ENCODE data around the gene KIF25.

Gene KIF25

DNA sequence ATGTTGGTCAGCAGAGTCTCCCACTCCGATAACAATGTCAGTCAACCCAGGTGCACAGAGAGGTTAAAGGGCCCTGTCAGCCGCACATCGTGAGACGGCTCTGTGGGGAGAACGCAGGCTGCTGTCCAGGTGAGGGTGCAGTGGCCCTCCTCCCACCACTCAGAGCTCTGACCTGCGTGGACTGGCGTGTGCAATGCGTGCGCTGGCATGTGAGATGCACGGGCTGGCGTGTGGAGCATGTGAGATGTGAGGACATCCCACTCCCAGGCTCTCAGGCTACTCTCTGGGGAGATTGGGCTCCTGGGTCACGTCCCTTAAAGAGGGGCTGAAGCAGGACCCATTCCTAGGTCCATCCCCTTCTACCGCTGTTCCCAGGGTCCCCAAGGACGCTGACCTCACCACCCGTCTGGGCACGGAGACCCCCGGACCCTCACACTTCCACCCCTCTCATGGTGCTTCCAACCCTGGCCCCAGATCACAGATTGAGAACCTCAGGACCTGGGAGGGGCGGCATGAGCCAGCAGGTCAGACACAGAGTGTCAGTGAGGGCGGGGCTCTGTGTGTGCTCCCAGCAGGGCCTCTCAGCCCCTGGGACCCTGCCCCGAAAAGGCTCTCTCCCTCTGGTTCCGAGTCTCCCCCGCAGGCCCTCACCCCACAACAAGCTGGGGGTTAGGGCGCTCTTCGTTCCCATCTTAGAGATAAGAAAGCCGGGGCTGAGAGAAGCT, 90.1 kb downstream of the KIF25 start:
- DNase-seq (ENCODE audit: low read depth in 3 of 3): no peak

DNA sequence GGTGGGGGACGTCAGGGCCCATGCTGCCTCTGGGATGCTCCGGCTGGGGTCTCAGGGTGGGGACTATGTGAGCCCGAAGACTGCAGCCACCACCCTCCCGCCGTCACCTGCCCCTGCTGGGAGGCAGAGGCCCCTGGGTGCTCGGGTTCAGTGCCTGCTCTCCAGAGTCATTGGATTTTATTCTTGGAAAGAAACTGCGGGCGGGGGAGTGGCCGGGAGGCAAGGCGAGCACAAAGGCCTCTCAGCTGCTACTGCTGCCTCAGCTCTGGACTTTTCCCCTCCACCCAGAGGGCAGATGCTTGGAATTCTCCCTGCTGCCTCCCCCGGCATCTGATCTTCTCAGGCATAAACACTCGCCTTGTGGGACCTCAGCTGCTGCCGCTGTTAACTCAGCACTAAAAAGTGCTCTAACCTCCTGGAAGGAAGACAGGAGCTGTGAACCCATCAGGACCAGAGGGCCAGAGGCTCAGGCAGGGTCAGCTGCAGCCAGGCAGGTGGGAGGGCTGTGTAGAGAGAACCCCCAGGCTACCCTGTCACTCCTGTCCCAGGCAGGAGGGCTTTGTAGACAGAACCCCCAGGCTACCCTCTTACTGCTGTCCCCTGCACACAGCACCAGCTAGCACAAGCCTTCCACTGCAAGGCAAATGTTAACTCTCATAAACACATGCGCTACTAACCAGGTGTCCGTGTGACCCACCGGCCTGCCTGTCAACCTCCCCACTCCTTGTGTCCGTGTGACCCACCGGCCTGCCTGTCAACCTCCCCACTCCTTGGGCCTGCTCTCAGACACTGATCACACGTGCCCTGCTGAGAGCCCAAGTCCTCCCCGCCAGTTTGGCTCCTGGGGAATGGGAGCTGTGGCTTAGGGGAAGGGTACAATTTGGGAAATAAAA, 90.9 kb downstream of the KIF25 start:
- DNase-seq (ENCODE audit: low read depth in 3 of 3): no peak

DNA sequence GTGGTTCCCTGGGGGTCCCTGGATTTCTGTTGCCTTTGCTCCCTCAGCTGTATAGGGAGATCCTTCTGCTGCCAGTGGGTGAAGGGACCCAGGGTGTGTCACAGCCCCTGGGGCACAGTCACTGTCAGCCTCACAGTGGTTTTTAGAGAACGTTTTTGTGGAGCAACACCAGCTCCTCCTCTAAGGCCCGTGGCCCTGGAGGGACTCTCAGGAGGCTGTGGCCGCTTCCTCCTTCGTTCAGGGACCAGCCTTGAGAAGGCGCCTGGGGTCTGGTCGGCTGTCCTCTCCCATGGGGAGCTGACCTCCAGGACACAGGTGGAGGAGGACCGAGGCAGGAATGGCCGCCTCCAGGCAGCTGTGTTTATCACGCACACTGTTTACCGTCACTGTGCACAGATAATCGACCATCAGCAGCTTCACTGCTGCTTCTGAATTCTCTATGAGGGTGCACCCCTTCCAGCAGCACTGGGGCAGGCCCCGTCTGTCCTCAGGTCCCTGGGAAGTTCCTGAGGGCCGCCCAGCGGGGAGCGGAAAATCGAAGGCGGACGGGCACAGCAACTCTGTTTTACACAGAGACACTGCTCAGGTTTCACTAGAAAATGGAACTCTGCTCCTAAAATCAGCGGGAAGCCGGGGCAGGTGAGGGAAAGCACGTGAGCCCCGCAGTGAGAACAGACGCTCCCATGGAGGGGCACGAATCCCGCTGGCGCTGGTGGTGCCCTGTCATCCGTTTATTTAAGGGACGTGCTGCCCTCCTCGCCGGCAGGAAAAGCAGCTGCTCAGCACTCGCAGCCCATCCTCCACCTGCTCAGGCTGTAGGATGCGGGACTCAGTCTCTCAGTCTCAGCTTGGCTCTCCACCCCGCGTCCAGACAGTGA, 92.0 kb downstream of the KIF25 start:
- DNase-seq (ENCODE audit: low read depth in 3 of 3): no peak

- no peak for DNase-seq (ENCODE audit: low read depth in 3 of 3)
These were observed 92.7 kb downstream of the KIF25 start for GRCh38 chr6:168090064-168090690.

- no peak for DNase-seq (ENCODE audit: low read depth in 3 of 3)
These were observed 93.2 kb downstream of the KIF25 start for GRCh38 chr6:168090706-168091105.

DNA sequence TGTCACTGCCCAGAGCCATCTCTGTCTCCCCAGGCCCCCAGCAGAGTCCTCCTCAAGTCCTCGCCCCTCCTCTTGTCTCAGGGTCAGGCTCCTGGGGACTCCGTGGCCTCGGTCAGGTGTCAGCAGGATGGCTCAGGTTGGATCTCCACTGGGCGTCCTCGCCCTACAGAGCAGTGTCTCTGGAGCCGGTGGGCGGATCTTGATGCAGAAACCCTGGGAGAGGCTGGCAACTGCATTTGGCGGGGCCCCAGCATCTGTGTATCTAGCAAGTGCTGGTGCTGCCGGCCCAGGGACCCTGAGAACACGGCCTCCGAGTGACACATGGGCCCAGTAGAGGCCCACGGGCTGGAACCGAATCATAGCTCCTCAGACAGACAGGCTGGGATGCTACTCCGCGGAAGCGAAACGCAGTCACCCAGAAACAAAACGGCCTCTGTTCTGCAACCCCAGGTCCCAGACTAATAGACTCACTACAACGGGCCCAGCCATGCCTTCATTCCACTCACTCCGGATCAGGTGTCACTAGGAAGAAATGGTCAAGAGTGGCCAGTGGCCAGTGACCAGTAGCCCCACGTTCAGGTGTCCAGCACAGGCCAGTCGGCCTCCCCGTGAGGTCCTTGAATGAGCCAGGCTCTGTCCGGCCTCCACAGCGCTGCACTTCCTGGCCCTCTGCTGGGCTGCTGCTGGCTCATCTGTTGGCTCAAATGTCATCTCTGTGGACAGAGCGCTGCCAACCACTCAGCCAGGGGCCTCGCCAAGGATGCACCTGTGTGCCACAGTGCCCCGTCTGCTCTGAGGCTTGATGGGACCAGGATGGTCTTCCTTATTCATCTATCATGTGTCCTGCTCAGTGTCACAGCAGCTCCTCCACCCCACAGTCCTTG, 94.2 kb downstream of the KIF25 start:
- no peak for DNase-seq (ENCODE audit: low read depth in 3 of 3)

- DNase-seq (ENCODE audit: low read depth in 3 of 3): no peak
These were observed 95.1 kb downstream of the KIF25 start for GRCh38 chr6:168092541-168092940.

- DNase-seq (ENCODE audit: low read depth in 3 of 3): no peak
These were observed 95.6 kb downstream of the KIF25 start for GRCh38 chr6:168093071-168093505.

DNA sequence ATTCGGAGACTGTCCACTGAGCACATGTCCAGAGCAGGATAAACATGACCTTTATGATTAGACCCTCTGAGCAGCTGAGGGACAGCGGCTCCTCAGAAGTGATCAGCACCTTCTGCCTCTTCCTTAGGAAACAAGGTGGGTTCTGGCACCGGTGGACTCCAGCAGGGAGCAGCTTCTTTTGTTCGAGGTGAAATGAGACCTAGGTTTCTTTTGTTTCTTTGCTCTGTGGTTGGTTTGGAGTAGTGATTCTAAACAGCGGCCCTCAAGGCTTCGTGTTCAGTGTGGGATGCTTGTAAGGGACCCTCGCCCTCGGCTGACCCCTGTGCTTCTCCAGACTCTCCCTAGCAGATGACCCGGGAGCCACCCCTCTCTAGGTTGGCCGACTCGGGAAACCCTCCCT, 96.2 kb downstream of the KIF25 start:
- no peak for DNase-seq (ENCODE audit: low read depth in 3 of 3)
